Measurements from ENCODE around the gene FGD1.

- TF ChIP-seq CTCF (IDR thresholded peaks at IDR 0.05; ENCODE audit: poor library complexity) = no peak
- TF ChIP-seq EZH2 (IDR thresholded peaks at IDR 0.05; ENCODE audit: borderline replicate concordance) = no peak
- no peak for TF ChIP-seq EZH2phosphoT487 (IDR thresholded peaks at IDR 0.05; ENCODE audit: low read depth, severe bottlenecking, unreplicated experiment)
Measured at GRCh38 chrX:54407266-54407665, 88.8 kb downstream of the FGD1 start.
